Measurements from ENCODE around the gene PRSS56. TPM values are rescaled to one million over a fixed set of nuclear protein-coding genes. Genes with fewer than 3 reads are reported as not detected.

PRSS56 gene
- total RNA-seq, 1 experiment from 2014 or later: not detected

DNA sequence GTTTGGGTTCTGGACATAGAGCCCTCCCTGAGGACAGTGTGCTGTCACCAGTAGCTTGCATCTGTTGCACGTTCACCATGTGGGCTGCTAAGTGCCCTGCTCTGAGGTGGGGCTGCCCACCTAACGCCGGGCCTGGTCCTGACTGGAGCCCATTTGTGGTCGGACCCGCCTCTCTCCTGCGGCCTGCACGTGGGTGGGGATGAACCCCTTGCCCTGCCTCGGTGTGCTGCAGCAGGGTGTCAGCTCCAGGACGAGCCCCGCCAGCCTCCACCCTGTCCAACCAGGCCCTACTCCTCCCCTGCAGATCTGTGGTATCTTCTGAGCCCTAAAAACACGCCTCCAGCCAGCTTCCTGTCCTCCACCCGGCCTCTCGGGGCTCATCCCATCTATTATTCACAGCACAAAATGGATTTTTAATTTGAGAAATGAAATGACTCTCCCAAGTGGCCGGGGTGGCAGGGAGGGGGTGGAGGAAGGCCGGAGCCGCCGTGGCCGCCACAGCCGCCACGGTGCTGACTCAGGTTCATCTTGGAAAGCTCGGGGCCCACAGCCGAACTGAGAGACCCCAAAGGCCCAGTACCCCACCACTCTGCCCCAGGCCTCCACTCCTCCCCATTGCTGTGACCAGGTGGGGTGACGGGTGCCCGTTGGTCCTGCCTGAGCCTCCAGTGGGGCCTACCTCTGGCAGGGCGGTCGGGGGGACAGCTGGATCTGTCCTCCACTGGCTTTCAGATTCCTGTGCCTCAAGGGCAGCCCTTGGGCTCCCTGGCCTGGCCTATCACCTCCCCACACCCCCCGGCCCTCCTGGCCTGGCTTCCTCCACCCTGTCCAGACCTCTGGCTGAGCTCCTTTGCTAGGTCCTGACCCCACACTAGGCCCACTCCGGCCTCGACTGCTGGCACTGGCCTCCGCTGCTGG, 29.7 kb upstream of the PRSS56 start:
- Histone ChIP-seq H3K27me3 (ENCODE audit: low read length) (no peaks in the 10 kb centered on the region), H4K20me1 (ENCODE audit: insufficient read depth, low read depth, low read length) (no peaks in the 10 kb centered on the region), H3K9me3 (ENCODE audit: low read length) (no peaks in the 10 kb centered on the region), H3K4me1 (ENCODE audit: low read length) (peaks cover 4% of the 10 kb centered on the region; the same call in 1 of the 2 replicates), H3K36me3 (ENCODE audit: insufficient read depth, low read length) (no peaks in the 10 kb centered on the region), H3K79me2 (ENCODE audit: low read length) (no peaks in the 10 kb centered on the region), H2AFZ (ENCODE audit: low read length) (no peak overlapping the region), H3K9me2 (replicated peaks; ENCODE audit: insufficient read depth, low read length) (no peaks in the 10 kb centered on the region), H3K27ac (ENCODE audit: low read length) (no peak overlapping the region), H3K4me3 (ENCODE audit: low read length) (no peak overlapping the region), H3K4me2 (ENCODE audit: low read depth, low read length, poor library complexity, severe bottlenecking) (no peak overlapping the region), H3K9ac (ENCODE audit: low read length) (no peak overlapping the region)
- DNase-seq: no peak

DNA sequence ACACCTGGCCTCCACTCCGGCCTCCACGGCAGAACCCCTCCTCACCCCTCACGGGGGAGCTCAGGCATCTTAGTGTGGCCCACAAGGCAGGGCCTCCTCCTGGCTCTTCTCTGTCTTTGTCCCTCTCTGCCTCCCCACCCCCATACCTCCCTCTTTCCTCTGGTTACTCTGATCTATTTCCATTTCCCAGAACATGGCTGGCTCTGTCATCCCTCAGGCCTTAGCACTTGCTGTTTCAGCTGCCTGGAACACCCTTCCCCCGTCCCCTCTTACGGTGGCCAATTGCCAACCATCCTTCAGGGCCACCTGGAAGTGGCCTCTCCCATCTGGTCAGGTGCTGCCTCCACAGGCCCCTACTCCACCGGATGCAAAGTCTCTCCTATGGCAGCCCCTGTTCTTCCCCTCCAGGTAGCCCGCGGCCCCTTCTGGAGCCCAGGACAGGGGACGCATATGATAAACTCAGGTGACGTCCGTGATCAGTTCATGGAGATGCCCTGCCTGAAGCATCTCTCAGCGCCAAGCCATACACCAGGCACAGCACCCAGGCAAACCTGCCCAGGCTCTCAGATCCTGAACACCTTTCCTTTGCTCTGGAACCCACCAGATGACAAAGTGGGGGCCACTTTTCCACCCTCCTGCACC, 28.9 kb upstream of the PRSS56 start:
- Histone ChIP-seq H3K79me2 (ENCODE audit: low read length) (no peaks in the 10 kb centered on the region), H3K9me3 (ENCODE audit: low read length) (no peaks in the 10 kb centered on the region), H3K27ac (ENCODE audit: low read length) (no peak overlapping the region), H3K36me3 (ENCODE audit: insufficient read depth, low read length) (no peaks in the 10 kb centered on the region), H3K27me3 (ENCODE audit: low read length) (no peaks in the 10 kb centered on the region), H3K9ac (ENCODE audit: low read length) (no peak overlapping the region), H4K20me1 (ENCODE audit: insufficient read depth, low read depth, low read length) (no peaks in the 10 kb centered on the region), H3K4me1 (ENCODE audit: low read length) (peaks cover 4% of the 10 kb centered on the region; the same call in 1 of the 2 replicates), H2AFZ (ENCODE audit: low read length) (no peak overlapping the region), H3K9me2 (replicated peaks; ENCODE audit: insufficient read depth, low read length) (no peaks in the 10 kb centered on the region), H3K4me3 (ENCODE audit: low read length) (no peak overlapping the region), H3K4me2 (ENCODE audit: low read depth, low read length, poor library complexity, severe bottlenecking) (no peak overlapping the region)
- no peak for DNase-seq

DNA sequence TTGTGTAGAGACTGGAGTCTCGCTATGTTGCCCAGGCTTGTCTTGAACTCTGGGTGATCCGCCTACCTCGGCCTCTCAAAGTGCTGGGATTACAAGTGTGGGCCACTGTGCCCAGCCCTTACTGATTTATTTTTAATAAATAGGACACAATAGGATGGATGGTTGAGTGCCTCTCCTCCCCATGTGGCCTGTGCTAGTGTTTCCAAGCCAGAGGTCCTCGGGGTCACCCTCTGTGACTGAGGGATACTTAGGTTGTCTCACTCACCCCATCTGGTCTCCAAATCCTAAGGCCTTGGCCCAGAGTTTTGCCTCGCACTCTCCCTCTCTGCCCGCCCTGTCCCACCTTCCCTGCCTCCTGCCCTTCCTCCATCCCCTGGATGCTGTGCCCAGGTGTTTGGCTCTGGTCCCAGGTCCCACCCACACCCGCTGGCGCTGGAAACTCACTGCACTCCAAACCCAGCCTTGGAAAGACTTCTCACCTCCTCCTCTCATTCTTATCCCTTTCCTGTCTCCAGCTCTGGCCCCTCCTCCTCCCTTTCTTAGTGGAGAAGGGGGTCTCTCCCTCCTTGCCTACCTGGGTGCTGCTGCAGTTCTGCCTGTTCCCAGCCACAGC, 27.8 kb upstream of the PRSS56 start:
- H3K9ac ChIP-seq (ENCODE audit: low read length): no peak overlapping the region
- H3K27me3 ChIP-seq (ENCODE audit: low read length): no peaks in the 10 kb centered on the region
- H3K9me3 ChIP-seq (ENCODE audit: low read length): no peaks in the 10 kb centered on the region
- H3K79me2 ChIP-seq (ENCODE audit: low read length): no peaks in the 10 kb centered on the region
- no peak overlapping the region for H3K27ac ChIP-seq (ENCODE audit: low read length)
- H3K36me3 ChIP-seq (ENCODE audit: insufficient read depth, low read length): no peaks in the 10 kb centered on the region
- no peak overlapping the region for H2AFZ ChIP-seq (ENCODE audit: low read length)
- peaks cover 4% of the 10 kb centered on the region; the same call in 1 of the 2 replicates for H3K4me1 ChIP-seq (ENCODE audit: low read length)
- H3K4me2 ChIP-seq (ENCODE audit: low read depth, low read length, poor library complexity, severe bottlenecking): no peak overlapping the region
- H4K20me1 ChIP-seq (ENCODE audit: insufficient read depth, low read depth, low read length): no peaks in the 10 kb centered on the region
- H3K9me2 ChIP-seq (replicated peaks; ENCODE audit: insufficient read depth, low read length): no peaks in the 10 kb centered on the region
- H3K4me3 ChIP-seq (ENCODE audit: low read length): no peak overlapping the region
- DNase-seq: no peak

DNA sequence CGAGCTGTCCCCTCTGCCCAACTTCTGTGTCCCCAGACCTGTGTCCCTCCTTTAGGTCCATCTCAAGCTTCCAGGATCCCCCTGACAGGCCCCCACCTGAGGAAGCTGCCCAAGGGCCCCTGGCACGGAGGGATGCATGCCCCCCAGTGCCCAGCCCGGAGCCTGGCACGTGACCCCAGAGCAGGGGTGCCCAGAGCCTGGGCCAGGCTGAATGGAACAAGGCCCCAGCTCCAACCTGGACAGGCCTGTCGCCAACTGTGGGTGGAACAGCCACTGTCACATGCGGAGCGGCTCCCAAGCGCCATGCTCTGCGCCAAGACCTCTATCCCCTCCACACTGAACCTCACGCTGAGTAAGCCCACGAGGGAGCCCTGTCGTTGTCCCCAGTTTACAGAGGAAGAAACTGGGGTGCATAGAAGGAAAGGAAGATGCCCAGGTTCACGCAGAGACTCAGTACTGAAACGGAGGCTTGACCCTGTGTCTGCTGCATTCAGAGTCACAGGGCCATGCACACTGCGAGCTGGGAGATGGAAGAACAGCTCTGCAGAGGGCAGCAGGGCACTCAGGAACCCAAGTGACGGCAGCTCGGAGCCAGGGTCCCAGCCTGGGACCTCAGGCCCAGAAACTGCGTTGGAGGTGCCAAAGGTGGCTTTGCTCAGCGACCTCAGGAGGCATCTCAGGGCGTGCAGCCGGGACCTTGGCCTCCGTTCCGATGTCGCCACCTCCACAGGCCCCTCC, 27.1 kb upstream of the PRSS56 start:
- Histone ChIP-seq H3K9me2 (replicated peaks; ENCODE audit: insufficient read depth, low read length) (no peaks in the 10 kb centered on the region), H3K4me2 (ENCODE audit: low read depth, low read length, poor library complexity, severe bottlenecking) (no peak overlapping the region), H3K27me3 (ENCODE audit: low read length) (no peaks in the 10 kb centered on the region), H3K4me3 (ENCODE audit: low read length) (no peak overlapping the region), H4K20me1 (ENCODE audit: insufficient read depth, low read depth, low read length) (no peaks in the 10 kb centered on the region), H2AFZ (ENCODE audit: low read length) (no peak overlapping the region), H3K4me1 (ENCODE audit: low read length) (peaks cover 4% of the 10 kb centered on the region; the same call in 1 of the 2 replicates), H3K9me3 (ENCODE audit: low read length) (no peaks in the 10 kb centered on the region), H3K79me2 (ENCODE audit: low read length) (no peaks in the 10 kb centered on the region), H3K9ac (ENCODE audit: low read length) (no peak overlapping the region), H3K36me3 (ENCODE audit: insufficient read depth, low read length) (no peaks in the 10 kb centered on the region), H3K27ac (ENCODE audit: low read length) (no peak overlapping the region)
- no peak for DNase-seq

DNA sequence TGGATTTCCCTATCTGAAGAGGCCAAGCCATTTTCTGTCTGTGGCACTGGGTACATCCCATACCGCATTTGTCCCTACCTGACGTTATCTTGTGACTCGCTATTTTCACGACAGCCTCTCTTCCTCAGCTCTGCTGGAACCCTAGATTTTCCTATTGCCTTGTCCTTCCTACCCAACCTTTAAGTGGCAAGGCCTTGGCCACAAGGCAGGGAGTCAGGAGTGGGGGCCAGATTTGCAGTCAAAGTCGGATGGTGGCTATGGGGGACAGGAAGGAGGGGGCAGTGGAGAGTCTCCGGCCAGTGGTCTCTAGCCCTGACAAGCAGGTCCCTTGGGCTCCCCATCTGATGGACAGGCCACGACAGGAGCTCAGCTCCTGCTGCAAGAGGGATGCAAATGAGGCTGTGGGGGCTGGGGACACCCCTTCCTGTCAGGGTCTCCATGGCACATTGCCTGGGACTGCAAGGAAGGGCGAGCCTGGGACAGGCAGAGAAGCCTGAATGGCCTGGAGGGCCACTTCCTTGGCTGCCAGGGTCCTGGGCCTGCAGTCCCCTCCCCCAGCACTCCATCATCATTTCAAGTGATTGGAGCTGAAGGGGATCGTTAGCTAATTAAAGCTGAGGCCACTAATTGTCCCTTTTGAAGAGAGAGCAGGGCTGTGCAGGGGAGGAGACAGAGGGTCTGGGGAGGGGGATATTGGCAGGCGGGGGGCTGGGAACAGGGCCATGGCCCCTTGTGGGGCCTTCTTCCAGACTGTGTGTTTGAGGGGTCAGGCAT, 26.3 kb upstream of the PRSS56 start:
- Histone ChIP-seq H3K9ac (ENCODE audit: low read length) (no peak overlapping the region), H2AFZ (ENCODE audit: low read length) (no peak overlapping the region), H3K4me3 (ENCODE audit: low read length) (no peak overlapping the region), H3K4me2 (ENCODE audit: low read depth, low read length, poor library complexity, severe bottlenecking) (no peak overlapping the region), H3K36me3 (ENCODE audit: insufficient read depth, low read length) (no peaks in the 10 kb centered on the region), H3K27ac (ENCODE audit: low read length) (no peak overlapping the region), H3K9me2 (replicated peaks; ENCODE audit: insufficient read depth, low read length) (no peaks in the 10 kb centered on the region), H3K79me2 (ENCODE audit: low read length) (no peaks in the 10 kb centered on the region), H3K9me3 (ENCODE audit: low read length) (no peaks in the 10 kb centered on the region), H4K20me1 (ENCODE audit: insufficient read depth, low read depth, low read length) (no peaks in the 10 kb centered on the region), H3K4me1 (ENCODE audit: low read length) (peaks cover 4% of the 10 kb centered on the region; the same call in 1 of the 2 replicates), H3K27me3 (ENCODE audit: low read length) (no peaks in the 10 kb centered on the region)
- no peak for DNase-seq

DNA sequence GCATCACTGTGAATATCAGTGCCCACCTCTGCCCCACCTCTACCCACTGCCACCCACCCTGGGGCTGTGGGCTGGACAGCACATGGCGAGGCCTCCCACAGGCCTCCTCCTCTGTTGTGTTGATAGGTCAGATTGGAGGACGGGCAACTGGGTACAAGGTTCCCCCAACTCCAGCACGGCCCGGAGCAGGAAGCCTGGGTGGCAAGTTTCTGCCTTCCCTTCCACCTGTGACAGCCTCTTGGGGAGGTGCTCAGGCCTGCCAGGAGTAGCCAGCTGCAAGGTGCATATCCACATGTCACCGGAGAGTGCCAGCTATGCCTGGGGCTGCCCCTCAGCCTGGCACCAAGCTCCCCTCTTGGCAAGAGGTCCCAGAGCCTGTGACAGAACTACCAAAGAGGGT, 25.6 kb upstream of the PRSS56 start:
- Histone ChIP-seq H3K4me3 (ENCODE audit: low read length) (no peak overlapping the region), H3K9me3 (ENCODE audit: low read length) (no peaks in the 10 kb centered on the region), H3K27me3 (ENCODE audit: low read length) (no peaks in the 10 kb centered on the region), H3K36me3 (ENCODE audit: insufficient read depth, low read length) (no peaks in the 10 kb centered on the region), H2AFZ (ENCODE audit: low read length) (no peak overlapping the region), H3K4me2 (ENCODE audit: low read depth, low read length, poor library complexity, severe bottlenecking) (no peak overlapping the region), H3K79me2 (ENCODE audit: low read length) (no peaks in the 10 kb centered on the region), H3K9ac (ENCODE audit: low read length) (no peak overlapping the region), H3K4me1 (ENCODE audit: low read length) (peaks cover 4% of the 10 kb centered on the region; the same call in 1 of the 2 replicates), H3K27ac (ENCODE audit: low read length) (no peak overlapping the region), H4K20me1 (ENCODE audit: insufficient read depth, low read depth, low read length) (no peaks in the 10 kb centered on the region), H3K9me2 (replicated peaks; ENCODE audit: insufficient read depth, low read length) (no peaks in the 10 kb centered on the region)
- no peak for DNase-seq

DNA sequence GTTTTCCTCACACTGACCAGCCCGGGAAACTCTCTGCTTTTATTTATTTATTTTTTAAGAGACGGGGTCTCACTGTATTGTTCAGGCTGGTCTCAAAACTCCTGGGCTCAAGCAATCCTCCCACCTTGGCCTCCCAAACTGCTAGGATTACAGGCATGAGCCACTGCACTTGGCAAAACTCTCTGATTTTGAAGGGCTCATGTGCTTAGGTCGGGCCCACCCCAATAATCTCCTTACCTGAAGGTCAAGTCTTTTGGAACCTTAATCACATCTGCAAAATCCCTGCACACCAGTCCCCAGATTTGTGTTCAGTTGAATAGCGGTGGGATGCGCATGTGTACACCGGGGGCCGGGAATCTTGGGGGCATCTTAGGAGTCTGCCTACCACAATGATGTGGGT, 24.9 kb upstream of the PRSS56 start:
- H3K27me3 ChIP-seq (ENCODE audit: low read length): no peaks in the 10 kb centered on the region
- H3K9me2 ChIP-seq (replicated peaks; ENCODE audit: insufficient read depth, low read length): no peaks in the 10 kb centered on the region
- no peaks in the 10 kb centered on the region for H3K36me3 ChIP-seq (ENCODE audit: insufficient read depth, low read length)
- no peak overlapping the region for H3K4me2 ChIP-seq (ENCODE audit: low read depth, low read length, poor library complexity, severe bottlenecking)
- H3K9me3 ChIP-seq (ENCODE audit: low read length): no peaks in the 10 kb centered on the region
- peaks cover 4% of the 10 kb centered on the region; the same call in 1 of the 2 replicates for H3K4me1 ChIP-seq (ENCODE audit: low read length)
- H3K4me3 ChIP-seq (ENCODE audit: low read length): no peak overlapping the region
- H2AFZ ChIP-seq (ENCODE audit: low read length): no peak overlapping the region
- DNase-seq: no peak
- H3K27ac ChIP-seq (ENCODE audit: low read length): no peak overlapping the region
- H3K9ac ChIP-seq (ENCODE audit: low read length): no peak overlapping the region
- H4K20me1 ChIP-seq (ENCODE audit: insufficient read depth, low read depth, low read length): no peaks in the 10 kb centered on the region
- H3K79me2 ChIP-seq (ENCODE audit: low read length): no peaks in the 10 kb centered on the region
